OCI-LY7 (cell line): ENCODE data around the gene ABCG2.

Source experiments
- EZH2phosphoT487 ChIP-seq: fragments of 200-600 bp; sonication (generic); IDR thresholded peaks from 2 replicates; pipeline ENCODE4 v1.6.1; 2018; ENCODE audit warnings: low read depth, borderline replicate concordance, mild to moderate bottlenecking, mixed run types, antibody characterized with exemption, low read length, moderate library complexity, mixed read lengths
- TF ChIP-seq, protein P1 (sequence below): fragments of 200-600 bp; sonication (generic); conservative IDR thresholded peaks from 2 replicates; pipeline ENCODE4 v1.5.1; 2014; ENCODE audit warnings: mild to moderate bottlenecking, antibody characterized with exemption, low read length, moderate library complexity, mixed read lengths

DNA sequence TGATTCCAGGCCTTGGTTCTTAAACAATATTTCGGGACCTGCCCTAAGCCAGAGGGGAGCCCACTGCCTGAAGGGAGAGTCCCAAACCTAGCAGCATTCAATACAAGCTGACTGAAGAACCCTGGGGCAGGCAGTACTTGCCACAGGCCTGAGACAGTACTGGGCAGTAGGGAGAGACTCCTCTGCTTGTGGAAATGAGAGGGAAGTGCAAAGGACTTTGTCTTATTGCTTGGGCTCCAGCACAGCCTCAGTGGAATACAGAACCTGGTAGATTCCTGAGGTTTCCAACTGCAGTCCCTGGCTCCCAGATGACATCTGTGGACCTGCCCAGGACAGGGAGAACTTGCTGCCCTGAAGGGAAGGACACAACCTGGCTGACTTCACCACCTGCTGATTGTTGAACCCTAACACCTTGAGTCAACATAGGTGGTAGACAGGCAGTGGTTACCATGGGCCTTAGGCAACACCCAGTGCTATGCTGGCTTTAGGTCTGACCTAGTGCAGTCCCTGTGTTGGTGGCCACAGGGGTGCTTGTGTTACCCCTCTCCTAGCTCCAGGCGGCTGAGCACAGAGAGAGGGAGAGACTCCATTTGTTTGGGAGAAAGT, 20.3 kb upstream of the ABCG2 start:
- TF ChIP-seq, protein P1, sequence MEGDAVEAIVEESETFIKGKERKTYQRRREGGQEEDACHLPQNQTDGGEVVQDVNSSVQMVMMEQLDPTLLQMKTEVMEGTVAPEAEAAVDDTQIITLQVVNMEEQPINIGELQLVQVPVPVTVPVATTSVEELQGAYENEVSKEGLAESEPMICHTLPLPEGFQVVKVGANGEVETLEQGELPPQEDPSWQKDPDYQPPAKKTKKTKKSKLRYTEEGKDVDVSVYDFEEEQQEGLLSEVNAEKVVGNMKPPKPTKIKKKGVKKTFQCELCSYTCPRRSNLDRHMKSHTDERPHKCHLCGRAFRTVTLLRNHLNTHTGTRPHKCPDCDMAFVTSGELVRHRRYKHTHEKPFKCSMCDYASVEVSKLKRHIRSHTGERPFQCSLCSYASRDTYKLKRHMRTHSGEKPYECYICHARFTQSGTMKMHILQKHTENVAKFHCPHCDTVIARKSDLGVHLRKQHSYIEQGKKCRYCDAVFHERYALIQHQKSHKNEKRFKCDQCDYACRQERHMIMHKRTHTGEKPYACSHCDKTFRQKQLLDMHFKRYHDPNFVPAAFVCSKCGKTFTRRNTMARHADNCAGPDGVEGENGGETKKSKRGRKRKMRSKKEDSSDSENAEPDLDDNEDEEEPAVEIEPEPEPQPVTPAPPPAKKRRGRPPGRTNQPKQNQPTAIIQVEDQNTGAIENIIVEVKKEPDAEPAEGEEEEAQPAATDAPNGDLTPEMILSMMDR, result no peak
- TF ChIP-seq EZH2phosphoT487, result no peak
